Left cardiac atrium (tissue), 4 donors: ENCODE measurements around the gene PPP1R18. TPM values are rescaled to one million over a fixed set of nuclear protein-coding genes. Genes with fewer than 3 reads are reported as not detected.
"Not testable (repeated sequence)": the region's sequence is repeated elsewhere in the genome, so short reads cannot be mapped to it uniquely, and the experiment has no call there.

ENCODE experiments used
- ATAC-seq, 2 donors: fragments of 200-7000 bp; cut with Tn5 transposase; one replicate each; pipeline ENCODE4 v1.9.1; 2020; ENCODE audit warnings: mild to moderate bottlenecking in 2 of 2, moderate library complexity in 2 of 2
- DNase-seq: peaks from one replicate; pipeline ENCODE4 v3.0.0-alpha.2; 2020
- intact Hi-C, 2 donors: fragments of 100-400 bp; cut with DNase I; formaldehyde crosslinking; loops; one replicate each; pipeline versions ENCODE4 v1.14.1 to v1.15.1; 2022 to 2023
- total RNA-seq, 2 donors: library from RNA; stranded (reverse); fragmentation: NEBNext Ultra II Directional; extraction: Animal tissue kit (Norgen Biotek cat#: 25700); gene quantifications; one replicate each; pipeline ENCODE4 v1.2.1, GENCODE V29; 2021
- donor health status: DM: no; HTN: yes; CAD: no.
- donor health status: DM: no; HTN: yes; CAD: no; lungs with severe emphysema.
- donor health status: DM: yes; HTN: yes; CAD: no.
- donor health status: Dilated cardiomyopathy.

Gene PPP1R18
- total RNA-seq, 2 donors from 2014 or later, result 28.0 to 36.8 TPM

DNA sequence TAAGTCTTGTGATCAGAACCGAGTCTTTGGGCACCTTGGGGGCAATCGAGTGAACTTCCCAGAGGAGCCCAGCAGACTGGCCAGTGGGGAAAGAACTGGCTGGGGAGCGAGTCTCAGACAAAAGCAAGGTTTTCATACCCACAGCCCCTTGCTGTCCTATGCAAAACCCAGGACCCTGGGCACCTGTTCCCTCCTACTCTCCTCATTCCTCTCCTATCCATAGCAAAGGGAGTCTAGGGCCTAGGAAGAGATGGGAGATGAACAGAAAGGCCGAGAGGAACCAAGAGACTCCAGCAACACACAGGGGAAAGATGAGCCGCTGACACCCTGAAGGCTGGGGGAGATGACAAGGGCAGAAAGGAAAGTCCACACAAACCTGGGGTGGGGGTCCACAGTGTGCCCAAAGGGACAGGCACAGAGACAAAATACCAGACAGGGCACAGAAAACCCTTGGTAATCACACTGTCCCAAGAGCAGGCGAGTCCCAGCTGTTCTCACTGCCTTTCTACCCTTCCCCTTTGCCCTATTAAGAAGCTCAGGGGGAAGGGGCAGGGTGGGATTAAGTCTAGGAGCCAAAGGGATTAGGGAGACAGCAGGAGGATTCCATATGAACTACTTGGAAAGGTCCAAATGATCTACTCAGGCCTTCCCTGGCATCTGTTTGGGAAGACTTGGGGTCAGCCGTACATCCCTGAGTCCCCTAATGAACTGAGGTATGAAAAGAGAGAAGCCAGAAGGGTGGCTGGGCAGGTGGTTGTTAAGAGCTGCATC, 6.5 kb downstream of the PPP1R18 start:
- intact Hi-C loops, result loop anchor here (2.0 to 10.0 kb wide), 3 partner anchors 43 to 195 kb away; partner anchors contain the start of gene HLA-E (in 1 of the 2)
- DNase-seq (no peak), ATAC-seq (no peak)

DNA sequence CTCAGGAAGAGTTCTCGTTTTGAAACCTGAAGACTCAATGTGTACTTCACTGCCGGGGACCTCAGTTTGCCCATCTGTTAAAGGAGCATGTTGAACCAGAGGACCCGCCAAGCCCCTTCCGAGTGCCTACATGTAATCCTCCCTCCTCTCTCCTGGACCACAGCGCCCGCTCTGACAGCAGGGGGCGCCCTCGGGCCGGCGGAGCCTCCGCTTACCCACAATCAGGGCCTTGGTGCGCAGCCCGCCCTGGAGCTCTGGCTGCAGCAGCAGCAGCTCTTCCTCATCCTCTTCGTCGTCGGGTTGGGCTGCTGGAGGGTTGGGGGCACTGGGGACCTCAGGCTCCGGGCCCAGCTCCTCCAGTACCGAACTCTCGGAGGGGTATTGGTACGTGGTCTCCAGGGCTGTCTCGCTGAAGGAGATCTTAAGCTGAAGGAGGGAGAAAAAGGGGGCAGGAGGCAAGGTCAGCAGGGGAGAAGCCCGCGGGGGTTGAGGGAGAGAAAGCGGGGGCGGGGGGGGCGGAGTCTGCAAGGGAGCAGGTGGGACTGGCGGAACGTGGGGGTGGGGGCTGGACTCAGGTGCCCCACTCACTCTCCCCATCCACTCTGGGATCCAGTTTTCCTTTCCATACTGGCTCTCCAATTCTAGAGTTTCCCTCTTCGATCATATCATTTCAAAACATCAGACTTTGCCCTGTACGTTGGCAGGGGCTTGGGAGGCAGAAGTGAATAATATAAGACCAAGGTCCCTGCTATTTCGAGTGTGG, 7.3 kb downstream of the PPP1R18 start:
- peak; percentile 89 for DNase-seq
- ATAC-seq, result peak; percentile 63 to 80
- intact Hi-C loops, result loop anchor here (2.0 to 10.0 kb wide), 3 partner anchors 44 to 194 kb away; partner anchors contain the start of gene HLA-E (in 1 of the 2)

DNA sequence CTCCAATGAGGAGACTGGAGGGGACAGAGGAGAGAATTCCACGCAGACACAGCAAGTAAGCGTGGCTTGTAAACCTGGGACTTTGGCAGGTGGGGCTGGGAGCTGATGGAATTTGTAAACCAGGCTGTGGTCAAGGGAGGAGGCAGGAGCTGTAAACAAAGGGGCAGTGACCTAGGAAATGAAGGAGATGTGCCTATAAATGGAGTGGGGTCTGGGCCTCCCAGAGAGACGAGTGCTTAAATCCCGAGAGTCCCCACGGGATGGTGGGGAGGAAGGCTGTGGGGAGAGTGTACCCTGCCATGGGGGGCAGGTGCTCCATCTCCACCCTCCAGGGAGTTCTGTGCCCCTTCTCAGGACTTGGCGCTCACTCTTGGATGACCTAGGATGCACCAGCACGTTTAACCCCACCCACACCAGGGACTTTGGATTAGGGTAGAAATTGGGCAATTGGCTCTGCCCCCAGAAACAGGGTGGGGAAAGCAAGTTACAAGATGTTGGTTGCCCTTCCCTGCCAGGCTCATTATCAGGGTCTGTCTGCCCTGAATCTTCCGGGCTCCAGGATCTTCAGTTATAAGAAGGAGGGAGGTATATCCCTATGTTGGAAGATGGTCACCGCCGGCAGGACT, 9.7 kb downstream of the PPP1R18 start:
- intact Hi-C loops, result loop anchor here in 1 of 2 donors (10.0 kb wide), 1 partner anchor 192 kb away; the partner anchor contains the start of gene HLA-E
- ATAC-seq (no peak), DNase-seq (no peak)

DNA sequence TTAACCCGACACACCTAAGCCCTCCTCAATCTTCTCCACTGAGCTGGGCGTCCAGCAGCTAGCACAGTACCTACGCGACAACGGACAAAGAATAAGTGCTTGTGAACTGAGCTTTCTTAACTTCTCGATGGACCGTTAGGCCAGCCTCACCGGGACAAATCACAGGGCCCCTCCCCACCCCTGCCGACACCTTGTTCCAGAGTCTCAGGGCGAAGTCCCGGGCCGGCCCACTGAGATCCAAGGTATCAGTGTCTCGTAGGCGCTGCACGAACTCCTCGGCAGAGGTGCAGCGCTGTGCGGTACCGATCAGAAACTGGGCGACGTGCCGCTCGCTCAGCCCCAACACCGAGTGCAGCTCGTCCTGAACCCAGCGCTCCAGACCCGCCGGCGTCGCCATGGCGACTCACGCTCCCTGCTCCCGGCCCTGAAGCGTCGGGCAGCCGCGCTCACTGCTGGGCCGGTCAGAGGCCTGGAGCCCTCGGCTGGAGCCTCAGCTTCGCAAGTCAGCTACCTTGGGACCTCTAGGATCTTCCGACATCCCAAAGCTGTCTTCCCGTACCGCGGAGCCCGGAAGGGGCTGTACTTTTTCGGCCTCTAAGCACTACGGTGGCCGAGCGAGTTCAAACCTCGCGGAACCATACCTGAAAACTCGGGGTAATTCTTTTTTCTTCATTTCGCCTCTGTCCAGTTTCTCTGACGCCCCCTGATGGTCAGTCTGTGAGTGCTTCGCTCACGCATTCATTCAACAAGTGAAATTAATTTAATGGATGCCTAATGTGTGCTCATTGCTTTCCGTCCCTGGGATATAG, 13.8 kb downstream of the PPP1R18 start, which contains the start of gene DHX16:
Gene DHX16, minus strand, starts transcription at position 562 of the 809 bp plus-strand sequence. Its CDS starts 165 bp downstream, at position 397.
- intact Hi-C loops, result loop anchor here in 1 of 2 donors (5.0 to 10.0 kb wide), 2 partner anchors 45 to 188 kb away; partner anchors contain the start of genes ATAT1 and HLA-E
- ATAC-seq, result peak; percentile 91 to 94
- peak; percentile 97 for DNase-seq

DNA sequence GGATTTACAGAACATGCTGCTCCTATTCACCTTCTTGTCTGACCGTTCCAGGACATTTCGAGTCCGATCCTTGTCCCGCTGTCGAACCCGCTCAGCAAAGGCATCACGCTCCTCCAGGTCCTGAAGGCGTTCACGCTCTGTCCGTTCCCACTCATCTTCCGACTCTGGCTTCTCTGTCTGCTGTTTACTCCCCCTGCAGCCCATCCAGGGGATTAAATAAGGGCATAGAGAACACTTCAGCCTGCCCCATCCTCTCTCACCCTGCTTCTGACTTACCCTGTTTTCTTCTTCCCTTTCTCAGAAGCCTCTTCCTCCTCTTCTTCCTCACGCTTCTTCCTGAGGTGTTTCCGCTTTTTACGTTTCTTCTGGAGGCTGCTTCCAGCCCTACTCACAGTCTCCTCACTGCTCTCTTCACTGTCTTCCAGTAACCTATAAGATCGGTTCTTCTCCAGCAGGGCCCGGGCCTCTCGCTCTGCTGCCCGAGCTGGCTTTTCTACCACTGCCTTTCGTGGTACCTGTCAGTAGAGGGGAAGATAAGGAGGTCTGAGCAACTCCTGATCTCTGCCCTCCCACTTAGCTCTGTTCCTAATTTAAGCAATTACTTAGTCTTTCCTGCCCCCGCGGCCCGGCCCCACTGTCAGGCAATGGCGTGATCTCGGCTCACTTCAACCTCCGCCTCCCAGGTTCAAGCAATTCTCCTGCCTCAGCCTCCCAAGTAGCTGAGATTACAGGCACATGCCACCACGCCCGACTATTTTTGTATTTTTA, 15.5 kb downstream of the PPP1R18 start:
- ATAC-seq, result no peak
- intact Hi-C loops, result loop anchor here in 1 of 2 donors (5.0 to 10.0 kb wide), 2 partner anchors 44 to 186 kb away; partner anchors contain the start of genes ATAT1 and HLA-E

DNA sequence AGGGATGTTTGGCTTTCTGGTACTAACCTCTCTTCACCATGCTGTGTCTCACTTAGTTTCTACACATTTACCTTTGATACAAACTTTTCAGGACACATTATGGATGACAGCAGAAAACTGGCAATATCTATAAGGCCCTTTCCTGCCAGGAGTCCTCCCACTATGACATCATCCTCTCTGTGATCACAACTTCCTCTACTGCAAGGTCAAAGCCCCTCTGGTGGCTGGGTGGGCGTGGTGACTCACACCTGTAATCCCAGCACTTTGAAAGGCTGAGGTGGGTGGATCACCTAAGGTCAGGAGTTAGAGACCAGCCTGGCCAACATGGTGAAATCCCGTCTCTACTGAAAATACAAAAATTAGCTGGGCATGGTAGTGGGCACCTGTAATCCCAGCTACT, 20.1 kb downstream of the PPP1R18 start:
- intact Hi-C loops, ATAC-seq: not testable (repeated sequence)

More for the DNA sequence above, 15.5 kb downstream of the PPP1R18 start:
- no peak for DNase-seq

DNA sequence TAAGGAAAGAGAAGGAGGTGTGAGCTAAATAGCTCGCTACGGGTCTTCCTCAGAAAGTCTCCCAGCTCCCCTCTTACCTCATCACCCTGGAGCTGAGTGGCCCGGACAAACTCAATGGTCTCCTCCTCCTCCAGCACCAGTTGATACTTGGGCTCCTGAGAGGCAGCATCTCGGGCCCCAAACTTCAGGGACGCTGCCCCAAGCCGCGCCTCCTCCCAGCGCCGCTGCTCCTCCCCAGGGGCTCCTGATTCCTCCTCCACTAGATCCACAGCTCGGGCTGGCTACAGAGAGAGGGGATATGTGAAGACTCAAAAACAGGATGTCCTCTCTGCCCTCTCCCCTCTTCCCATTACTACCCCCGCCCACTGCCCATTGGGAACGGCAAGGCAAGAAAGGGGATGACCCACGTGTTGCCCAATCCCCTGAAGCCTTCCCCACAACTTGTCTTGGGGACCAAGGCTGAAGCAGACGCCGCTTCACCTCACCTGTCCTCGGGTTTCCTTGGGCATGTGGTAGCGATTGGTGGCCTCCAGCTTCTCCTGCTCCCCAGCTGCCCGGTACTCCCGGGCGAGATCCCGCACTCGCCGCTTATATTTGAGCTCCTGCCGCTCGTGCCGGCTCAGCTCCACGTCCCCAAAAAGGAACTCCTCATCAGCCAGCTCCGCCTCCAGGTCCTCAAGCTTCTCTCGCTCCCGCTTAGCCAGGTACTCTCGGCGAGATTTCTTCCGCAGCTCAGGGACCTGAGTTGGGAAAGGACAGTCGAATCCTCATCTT, 21.3 kb downstream of the PPP1R18 start:
- intact Hi-C loops, result no loop called here
- DNase-seq (no peak), ATAC-seq (no peak)

More for the DNA sequence above, 20.1 kb downstream of the PPP1R18 start:
- not testable (repeated sequence) for DNase-seq

DNA sequence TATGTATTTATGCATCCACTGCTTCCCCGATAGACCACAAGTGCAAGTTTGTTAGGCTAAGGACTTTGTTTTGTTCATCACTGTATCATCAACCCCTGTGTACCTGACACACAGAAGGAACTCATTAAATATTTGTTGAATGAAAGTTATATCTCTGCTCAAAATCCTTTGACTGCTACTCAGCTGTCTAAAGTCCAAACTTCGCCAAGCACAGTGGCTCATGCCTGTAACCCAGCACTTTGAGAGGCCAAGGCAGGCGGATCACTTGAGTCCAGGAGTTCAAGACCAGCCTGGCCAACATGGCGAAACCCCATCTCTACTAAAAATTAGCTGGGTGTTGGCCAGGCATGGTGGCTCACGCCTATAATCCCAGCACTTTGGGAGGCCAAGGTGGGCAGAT, 28.5 kb downstream of the PPP1R18 start:
- intact Hi-C loops, ATAC-seq, DNase-seq: not testable (repeated sequence)

DNA sequence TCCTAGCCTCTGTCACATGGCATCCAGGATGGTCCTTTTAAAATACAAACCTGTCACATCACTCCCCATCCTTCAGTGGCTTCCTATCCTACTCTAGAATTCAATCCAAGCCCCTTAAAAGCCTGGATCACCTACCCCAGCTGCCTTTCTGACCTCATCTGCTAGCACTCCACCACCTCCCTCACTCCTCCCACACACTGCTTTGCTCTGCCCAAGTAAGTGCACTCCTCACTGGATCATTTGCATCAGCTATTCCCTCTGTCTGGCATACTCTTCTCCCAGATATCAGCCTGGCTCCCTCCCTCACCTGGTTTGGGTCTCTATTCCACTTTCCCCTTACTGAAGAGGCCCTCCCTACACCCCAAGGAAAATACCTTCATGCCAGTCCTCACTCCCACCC, 29.0 kb downstream of the PPP1R18 start:
- DNase-seq (no peak), ATAC-seq (peak in 1 of 2 donors; percentile 62)
- intact Hi-C loops, result no loop called here

DNA sequence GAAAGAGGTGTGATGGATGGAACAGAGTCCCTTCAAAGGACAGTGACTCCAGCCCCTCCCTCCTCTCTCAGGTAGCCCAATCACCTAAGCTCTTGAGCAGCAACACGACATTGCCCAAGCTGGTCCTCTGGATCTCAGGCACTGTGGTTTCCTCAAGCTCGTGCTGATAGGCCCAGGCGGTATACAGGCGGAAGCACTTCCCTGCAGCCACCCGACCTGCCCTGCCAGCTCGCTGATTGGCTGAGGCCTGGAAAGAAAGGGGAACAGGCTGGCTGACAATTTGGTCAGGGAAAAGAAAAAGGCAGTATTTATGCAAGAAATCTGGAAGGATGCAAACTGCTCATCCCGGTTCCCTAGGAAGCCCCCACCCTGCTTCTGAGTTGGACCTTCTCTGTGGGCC, 29.9 kb downstream of the PPP1R18 start:
- DNase-seq (no peak), ATAC-seq (peak; percentile 11 to 23)
- intact Hi-C loops, result no loop called here

DNA sequence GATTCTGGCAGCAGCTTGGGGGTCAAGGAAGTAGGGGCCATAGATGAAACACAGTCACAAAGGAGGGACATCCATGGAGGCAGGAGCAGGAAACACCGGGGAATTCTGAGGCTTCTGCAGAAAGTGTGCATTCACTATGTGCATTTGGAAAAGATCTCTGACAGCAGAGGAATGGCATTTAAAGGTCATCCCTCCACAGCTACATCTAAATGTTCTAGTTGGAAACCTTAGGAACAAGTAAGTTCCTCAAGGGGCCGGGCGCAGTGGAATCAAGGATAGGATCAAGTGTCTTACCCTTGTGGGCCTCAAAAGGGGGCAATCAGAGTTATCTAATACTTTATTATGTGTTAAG, 30.7 kb downstream of the PPP1R18 start:
- no peak for DNase-seq
- intact Hi-C loops, result no loop called here
- no peak for ATAC-seq

DNA sequence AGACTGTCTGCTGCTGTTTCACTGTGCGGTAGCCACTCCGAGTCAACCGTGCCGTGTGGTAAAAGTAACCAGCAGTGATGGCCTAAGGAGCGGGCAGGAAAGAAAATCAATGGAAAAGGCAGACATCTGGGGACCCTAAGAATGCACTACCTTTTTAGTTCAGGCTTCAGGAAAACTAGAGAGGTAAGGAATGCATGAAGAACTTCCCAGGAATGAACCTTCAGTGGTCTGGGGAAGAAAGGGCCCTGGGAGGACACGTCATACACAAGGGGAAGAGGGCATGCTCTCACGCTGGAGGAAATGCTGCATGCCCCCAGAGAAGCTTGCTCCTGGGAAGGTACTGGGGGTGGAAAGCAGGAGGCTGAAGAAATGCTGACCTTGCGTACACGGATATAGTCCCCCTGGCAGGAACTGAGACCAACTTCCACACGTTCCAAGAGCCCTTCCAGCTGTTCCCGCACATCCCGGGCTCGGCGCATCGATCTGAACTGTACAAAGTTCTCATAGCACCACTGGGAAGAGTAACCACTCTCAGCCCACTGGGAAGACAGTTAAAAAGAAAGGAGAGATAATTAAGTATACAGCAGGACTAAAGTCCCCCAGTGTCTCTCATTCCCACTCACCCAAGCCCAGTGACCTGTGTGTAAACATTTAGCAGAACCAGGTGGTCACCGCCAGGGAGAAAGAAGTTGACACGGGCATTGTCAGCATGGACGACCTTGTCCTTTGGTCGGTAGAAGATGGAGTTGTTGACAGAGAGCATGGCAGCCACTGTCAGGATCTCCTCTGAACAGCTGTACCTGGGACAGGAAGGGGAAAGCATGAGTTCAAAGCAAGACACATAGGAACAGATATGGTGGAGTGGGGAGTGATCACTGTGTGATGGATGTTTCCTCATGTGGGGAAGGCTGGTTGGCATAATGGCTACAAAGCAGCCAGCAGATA, 31.4 kb downstream of the PPP1R18 start:
- intact Hi-C loops, result no loop called here

DNA sequence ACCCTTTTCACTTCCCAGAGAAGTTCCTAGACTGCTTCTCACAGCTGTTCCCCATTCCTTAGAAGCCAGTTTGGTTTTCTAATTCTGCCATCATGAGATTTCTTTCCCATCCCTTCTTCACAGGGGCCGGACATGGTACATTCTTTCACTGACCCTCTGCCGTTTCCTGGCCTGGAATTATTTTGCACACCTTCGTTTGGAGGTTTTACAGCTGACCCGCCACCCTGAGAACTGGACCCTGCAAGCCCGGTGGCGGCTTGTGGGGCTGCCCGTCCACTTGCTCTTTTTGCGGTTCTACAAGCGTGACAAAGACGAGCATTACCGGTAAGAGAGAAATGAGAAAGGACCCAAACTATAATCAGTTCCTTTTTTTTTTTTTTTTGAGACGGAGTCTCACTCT, 35.3 kb downstream of the PPP1R18 start:
- no peak for ATAC-seq
- intact Hi-C loops, result no loop called here

More for the DNA sequence above, 31.4 kb downstream of the PPP1R18 start:
- ATAC-seq (no peak), DNase-seq (no peak)

DNA sequence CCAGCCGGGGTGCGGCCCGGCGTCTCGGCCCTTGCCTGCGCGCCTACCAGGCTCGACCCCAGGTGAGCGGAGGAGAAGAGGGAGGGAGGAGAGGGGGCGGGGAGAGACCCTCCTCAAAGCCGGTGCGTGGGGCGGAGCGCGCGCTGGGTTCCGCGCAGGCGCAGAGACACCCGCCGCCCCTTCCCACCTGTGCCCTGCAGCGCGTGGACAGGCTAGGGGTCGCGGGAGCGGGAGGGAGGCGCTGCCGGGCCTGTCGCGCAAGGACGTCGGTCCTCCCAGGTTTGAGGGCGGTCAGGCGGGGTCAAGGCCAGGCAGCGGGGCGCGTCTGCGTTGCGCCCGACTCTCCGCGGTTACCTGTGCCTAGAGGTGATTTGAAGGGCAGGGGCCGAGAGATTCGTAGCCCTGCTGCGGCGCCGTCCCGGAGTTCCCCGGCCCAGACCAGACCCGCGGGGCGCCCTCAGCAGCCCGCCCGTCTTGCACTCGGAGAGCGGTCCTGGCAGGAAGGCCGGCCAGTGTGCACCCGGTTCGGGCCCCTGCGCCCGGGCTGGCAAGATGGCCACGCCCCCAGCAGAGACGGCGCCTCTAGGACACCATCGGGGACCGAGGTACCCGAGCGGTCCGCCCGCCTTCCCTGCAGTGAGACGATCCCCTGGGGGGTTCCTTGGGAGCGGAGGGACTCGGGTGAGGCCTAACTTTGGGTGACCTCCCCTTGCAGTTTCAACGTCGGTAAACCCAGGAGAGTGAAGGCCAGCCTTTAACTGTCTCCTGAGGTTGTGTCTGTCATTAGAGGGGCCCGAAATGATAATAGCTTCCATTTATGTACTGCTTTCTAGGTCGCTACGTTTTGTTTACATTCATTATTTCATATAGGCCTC, 39.0 kb downstream of the PPP1R18 start:
- intact Hi-C loops, result no loop called here

More for the DNA sequence above, 35.3 kb downstream of the PPP1R18 start:
- no peak for DNase-seq

More for the DNA sequence above, 39.0 kb downstream of the PPP1R18 start:
- DNase-seq (peak; percentile 81), ATAC-seq (peak; percentile 88 to 89)
